ENCODE data around the gene BAIAP2.

BAIAP2 gene

GRCh38 chr17:81068411-81069134, 33.6 kb downstream of the BAIAP2 start:
- Histone ChIP-seq H3K9ac (ENCODE audit: insufficient read length, low read depth) (no peak overlapping the region), H3K9me3 (ENCODE audit: insufficient read depth, low read length) (no peaks in the 10 kb centered on the region), H3K4me3 (ENCODE audit: insufficient read length, low read depth) (no peak overlapping the region), H3K36me3 (ENCODE audit: insufficient read depth, insufficient read length, low read length) (peaks cover 82% of the 10 kb centered on the region), H3K4me1 (ENCODE audit: insufficient read depth, insufficient read length) (peaks cover 33% of the 10 kb centered on the region), H3K27me3 (ENCODE audit: insufficient read depth, insufficient read length) (no peaks in the 10 kb centered on the region)
- TF ChIP-seq YY1 (IDR thresholded peaks at IDR 0.05; ENCODE audit: insufficient read depth, insufficient read length) (no peak), ZNF274 (IDR thresholded peaks at IDR 0.05; ENCODE audit: low read depth, low read length) (no peak), SUZ12 (IDR thresholded peaks at IDR 0.05; ENCODE audit: extremely low read depth, insufficient read depth, insufficient read length) (no peak)
- no peak for DNase-seq (ENCODE audit: low read depth, low spot score)

GRCh38 chr17:81069135-81069645, 34.2 kb downstream of the BAIAP2 start:
- peak overlapping the region; percentile 7 for H3K9ac ChIP-seq (ENCODE audit: insufficient read length, low read depth)
- H3K9me3 ChIP-seq (ENCODE audit: insufficient read depth, low read length): no peaks in the 10 kb centered on the region
- DNase-seq (ENCODE audit: low read depth, low spot score): no peak
- no peak for TF ChIP-seq SUZ12 (IDR thresholded peaks at IDR 0.05; ENCODE audit: extremely low read depth, insufficient read depth, insufficient read length)
- no peak for TF ChIP-seq ZNF274 (IDR thresholded peaks at IDR 0.05; ENCODE audit: low read depth, low read length)
- no peak for TF ChIP-seq YY1 (IDR thresholded peaks at IDR 0.05; ENCODE audit: insufficient read depth, insufficient read length)
- H3K4me3 ChIP-seq (ENCODE audit: insufficient read length, low read depth): no peak overlapping the region
- H3K27me3 ChIP-seq (ENCODE audit: insufficient read depth, insufficient read length): no peaks in the 10 kb centered on the region
- H3K4me1 ChIP-seq (ENCODE audit: insufficient read depth, insufficient read length): peaks cover 30% of the 10 kb centered on the region
- peaks cover 86% of the 10 kb centered on the region for H3K36me3 ChIP-seq (ENCODE audit: insufficient read depth, insufficient read length, low read length)

- TF ChIP-seq YY1 (IDR thresholded peaks at IDR 0.05; ENCODE audit: insufficient read depth, insufficient read length) (no peak), ZNF274 (IDR thresholded peaks at IDR 0.05; ENCODE audit: low read depth, low read length) (no peak), SUZ12 (IDR thresholded peaks at IDR 0.05; ENCODE audit: extremely low read depth, insufficient read depth, insufficient read length) (no peak)
- Histone ChIP-seq H3K36me3 (ENCODE audit: insufficient read depth, insufficient read length, low read length) (peaks cover 86% of the 10 kb centered on the region), H3K9me3 (ENCODE audit: insufficient read depth, low read length) (no peaks in the 10 kb centered on the region), H3K4me3 (ENCODE audit: insufficient read length, low read depth) (no peak overlapping the region), H3K9ac (ENCODE audit: insufficient read length, low read depth) (peak overlapping the region; percentile 43), H3K4me1 (ENCODE audit: insufficient read depth, insufficient read length) (peaks cover 24% of the 10 kb centered on the region), H3K27me3 (ENCODE audit: insufficient read depth, insufficient read length) (no peaks in the 10 kb centered on the region)
- no peak for DNase-seq (ENCODE audit: low read depth, low spot score)
Observed at GRCh38 chr17:81070541-81071246, 35.7 kb downstream of the BAIAP2 start.

GRCh38 chr17:81071761-81072741, 37.1 kb downstream of the BAIAP2 start:
- no peaks in the 10 kb centered on the region for H3K9me3 ChIP-seq (ENCODE audit: insufficient read depth, low read length)
- no peak overlapping the region for H3K9ac ChIP-seq (ENCODE audit: insufficient read length, low read depth)
- DNase-seq (ENCODE audit: low read depth, low spot score): no peak
- H3K36me3 ChIP-seq (ENCODE audit: insufficient read depth, insufficient read length, low read length): peaks cover 82% of the 10 kb centered on the region
- H3K4me3 ChIP-seq (ENCODE audit: insufficient read length, low read depth): no peak overlapping the region
- TF ChIP-seq SUZ12 (IDR thresholded peaks at IDR 0.05; ENCODE audit: extremely low read depth, insufficient read depth, insufficient read length) (no peak), ZNF274 (IDR thresholded peaks at IDR 0.05; ENCODE audit: low read depth, low read length) (no peak), YY1 (IDR thresholded peaks at IDR 0.05; ENCODE audit: insufficient read depth, insufficient read length) (no peak)
- H3K27me3 ChIP-seq (ENCODE audit: insufficient read depth, insufficient read length): no peaks in the 10 kb centered on the region
- peaks cover 16% of the 10 kb centered on the region for H3K4me1 ChIP-seq (ENCODE audit: insufficient read depth, insufficient read length)

GRCh38 chr17:81073967-81074839, 39.3 kb downstream of the BAIAP2 start:
- no peaks in the 10 kb centered on the region for H3K27me3 ChIP-seq (ENCODE audit: insufficient read depth, insufficient read length)
- DNase-seq (ENCODE audit: low read depth, low spot score): no peak
- TF ChIP-seq YY1 (IDR thresholded peaks at IDR 0.05; ENCODE audit: insufficient read depth, insufficient read length) (no peak), SUZ12 (IDR thresholded peaks at IDR 0.05; ENCODE audit: extremely low read depth, insufficient read depth, insufficient read length) (no peak), ZNF274 (IDR thresholded peaks at IDR 0.05; ENCODE audit: low read depth, low read length) (no peak)
- peaks cover 13% of the 10 kb centered on the region for H3K4me1 ChIP-seq (ENCODE audit: insufficient read depth, insufficient read length)
- H3K4me3 ChIP-seq (ENCODE audit: insufficient read length, low read depth): no peak overlapping the region
- H3K36me3 ChIP-seq (ENCODE audit: insufficient read depth, insufficient read length, low read length): peaks cover 68% of the 10 kb centered on the region
- H3K9ac ChIP-seq (ENCODE audit: insufficient read length, low read depth): no peak overlapping the region
- no peaks in the 10 kb centered on the region for H3K9me3 ChIP-seq (ENCODE audit: insufficient read depth, low read length)

GRCh38 chr17:81074875-81075274, 39.9 kb downstream of the BAIAP2 start:
- Histone ChIP-seq H3K27me3 (ENCODE audit: insufficient read depth, insufficient read length) (no peaks in the 10 kb centered on the region), H3K9ac (ENCODE audit: insufficient read length, low read depth) (peak overlapping the region; percentile 11), H3K36me3 (ENCODE audit: insufficient read depth, insufficient read length, low read length) (peaks cover 68% of the 10 kb centered on the region), H3K9me3 (ENCODE audit: insufficient read depth, low read length) (no peaks in the 10 kb centered on the region), H3K4me3 (ENCODE audit: insufficient read length, low read depth) (no peak overlapping the region), H3K4me1 (ENCODE audit: insufficient read depth, insufficient read length) (peaks cover 13% of the 10 kb centered on the region)
- no peak for DNase-seq (ENCODE audit: low read depth, low spot score)
- TF ChIP-seq ZNF274 (IDR thresholded peaks at IDR 0.05; ENCODE audit: low read depth, low read length): no peak
- no peak for TF ChIP-seq YY1 (IDR thresholded peaks at IDR 0.05; ENCODE audit: insufficient read depth, insufficient read length)
- TF ChIP-seq SUZ12 (IDR thresholded peaks at IDR 0.05; ENCODE audit: extremely low read depth, insufficient read depth, insufficient read length): no peak
